GM06990 (cell line): ENCODE measurements around the gene AMFR.

ENCODE experiments used
- DNase-seq: peaks from one replicate; pipeline ENCODE4 v3.0.0-alpha.2; 2011; ENCODE audit not compliant: insufficient read length; ENCODE audit errors: extremely low read depth
- H3K27me3 ChIP-seq: replicated peaks from 2 replicates; pipeline ENCODE4 v1.6.0; 2011; ENCODE audit warnings: low read length; ENCODE audit not compliant: control insufficient read depth, insufficient read depth
- H3K36me3 ChIP-seq: 2 replicates; pipeline ENCODE4 v1.5.1; 2011; ENCODE audit warnings: low read length; ENCODE audit not compliant: control insufficient read depth, insufficient read depth
- H3K4me3 ChIP-seq: replicated peaks from 2 replicates; pipeline ENCODE4 v1.5.1; 2011; ENCODE audit warnings: low read depth, mild to moderate bottlenecking, control low read depth, low read length
- TF ChIP-seq, protein P1 (sequence below): IDR thresholded peaks from 2 replicates; pipeline ENCODE4 v1.5.1; 2011; ENCODE audit warnings: low read length, control low read depth, mild to moderate bottlenecking, inconsistent platforms; ENCODE audit not compliant: insufficient read depth, poor library complexity, severe bottlenecking

Gene AMFR

GRCh38 chr16:56328276-56329022 is 96.9 kb downstream of the AMFR start:
- TF ChIP-seq, protein P1, sequence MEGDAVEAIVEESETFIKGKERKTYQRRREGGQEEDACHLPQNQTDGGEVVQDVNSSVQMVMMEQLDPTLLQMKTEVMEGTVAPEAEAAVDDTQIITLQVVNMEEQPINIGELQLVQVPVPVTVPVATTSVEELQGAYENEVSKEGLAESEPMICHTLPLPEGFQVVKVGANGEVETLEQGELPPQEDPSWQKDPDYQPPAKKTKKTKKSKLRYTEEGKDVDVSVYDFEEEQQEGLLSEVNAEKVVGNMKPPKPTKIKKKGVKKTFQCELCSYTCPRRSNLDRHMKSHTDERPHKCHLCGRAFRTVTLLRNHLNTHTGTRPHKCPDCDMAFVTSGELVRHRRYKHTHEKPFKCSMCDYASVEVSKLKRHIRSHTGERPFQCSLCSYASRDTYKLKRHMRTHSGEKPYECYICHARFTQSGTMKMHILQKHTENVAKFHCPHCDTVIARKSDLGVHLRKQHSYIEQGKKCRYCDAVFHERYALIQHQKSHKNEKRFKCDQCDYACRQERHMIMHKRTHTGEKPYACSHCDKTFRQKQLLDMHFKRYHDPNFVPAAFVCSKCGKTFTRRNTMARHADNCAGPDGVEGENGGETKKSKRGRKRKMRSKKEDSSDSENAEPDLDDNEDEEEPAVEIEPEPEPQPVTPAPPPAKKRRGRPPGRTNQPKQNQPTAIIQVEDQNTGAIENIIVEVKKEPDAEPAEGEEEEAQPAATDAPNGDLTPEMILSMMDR: no peak
- no peaks in the 10 kb centered on the region for H3K36me3 ChIP-seq
- DNase-seq: no peak
- peaks cover 1% of the 10 kb centered on the region; the same call in 1 of the 2 replicates for H3K27me3 ChIP-seq
- H3K4me3 ChIP-seq: no peak overlapping the region

GRCh38 chr16:56327929-56328258 is 97.5 kb downstream of the AMFR start:
- TF ChIP-seq, protein P1: no peak
- DNase-seq: no peak
- no peak overlapping the region for H3K4me3 ChIP-seq
- no peaks in the 10 kb centered on the region for H3K36me3 ChIP-seq
- peaks cover 1% of the 10 kb centered on the region; the same call in 1 of the 2 replicates for H3K27me3 ChIP-seq

- Histone ChIP-seq H3K4me3 (no peak overlapping the region), H3K36me3 (no peaks in the 10 kb centered on the region), H3K27me3 (peaks cover 1% of the 10 kb centered on the region; the same call in 1 of the 2 replicates)
- TF ChIP-seq, protein P1: no peak
- DNase-seq: no peak
These were observed 98.0 kb downstream of the AMFR start for GRCh38 chr16:56327071-56327928.

DNA sequence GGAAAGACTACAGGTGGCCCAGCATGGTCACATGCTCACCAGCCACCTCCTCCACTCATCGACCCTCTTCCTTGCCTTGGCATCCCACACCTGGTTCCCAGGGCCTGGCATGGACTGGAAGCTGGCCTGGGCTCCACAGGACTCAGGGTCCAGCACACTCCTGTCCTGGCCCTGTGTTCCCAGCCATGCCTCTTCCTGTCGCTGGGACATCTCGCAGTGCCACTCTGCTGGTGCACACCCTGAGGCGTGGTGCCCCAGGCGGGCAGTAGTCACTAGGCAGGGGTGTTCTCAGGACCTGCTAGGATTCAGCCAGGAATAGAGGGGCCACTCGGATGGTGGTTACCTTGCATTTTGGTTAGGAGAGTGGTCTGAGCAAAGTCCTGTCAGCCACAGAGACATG is 99.4 kb downstream of the AMFR start:
- no peak overlapping the region for H3K4me3 ChIP-seq
- H3K36me3 ChIP-seq: no peaks in the 10 kb centered on the region
- DNase-seq: no peak
- TF ChIP-seq, protein P1: no peak
- peaks cover 1% of the 10 kb centered on the region; the same call in 1 of the 2 replicates for H3K27me3 ChIP-seq

DNA sequence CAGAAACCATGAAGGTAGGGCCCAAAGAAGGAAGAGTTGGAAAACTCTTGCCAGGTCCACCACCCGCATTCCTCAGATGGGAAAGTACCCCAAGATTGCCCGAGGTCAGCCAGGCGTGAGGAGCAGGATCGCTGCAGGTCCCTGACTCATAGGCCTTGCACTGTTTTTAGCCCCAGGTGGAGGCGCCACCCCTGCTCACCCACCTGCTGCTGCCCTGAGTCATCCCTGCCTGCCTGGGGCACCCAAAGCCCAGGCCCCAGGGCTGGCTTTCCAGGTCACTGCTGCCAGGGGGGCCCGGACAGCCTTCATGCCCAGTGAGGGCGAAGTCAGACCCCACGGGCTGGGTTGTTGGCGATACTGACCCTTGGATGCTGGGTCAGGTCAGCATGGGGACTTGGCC is 100.9 kb downstream of the AMFR start:
- no peak overlapping the region for H3K4me3 ChIP-seq
- H3K27me3 ChIP-seq: peaks cover 1% of the 10 kb centered on the region; the same call in 1 of the 2 replicates
- H3K36me3 ChIP-seq: no peaks in the 10 kb centered on the region
- TF ChIP-seq, protein P1: no peak
- DNase-seq: no peak
